NT2/D1 (cell line): Measurements from ENCODE around the gene TRIM34.

ENCODE experiments used
- SUZ12 ChIP-seq: IDR thresholded peaks from 2 replicates; pipeline ENCODE4 v1.6.1; 2011; ENCODE audit not compliant: insufficient read length, insufficient read depth; ENCODE audit errors: extremely low read depth
- YY1 ChIP-seq: IDR thresholded peaks from 2 replicates; pipeline ENCODE4 v1.6.1; 2011; ENCODE audit not compliant: insufficient read length, insufficient read depth
- ZNF274 ChIP-seq: IDR thresholded peaks from 2 replicates; pipeline ENCODE4 v1.6.1; 2011; ENCODE audit warnings: mild to moderate bottlenecking, low read depth, low read length

GRCh38 chr11:5580577-5580976, 44.2 kb upstream of the TRIM34 start, which contains the start of gene OR52B6:
- no peak for TF ChIP-seq SUZ12
- no peak for TF ChIP-seq ZNF274
- TF ChIP-seq YY1 = no peak
